GM21390 (cell line): Measurements from ENCODE around the gene TMEM198.

Source experiments
- ATAC-seq: cut with Tn5 transposase; IDR thresholded peaks from one replicate; pipeline ENCODE4 v1.9.1; 2021; ENCODE audit not compliant: unreplicated experiment

TMEM198 gene

GRCh38 chr2:219543596-219544358 lies at the start of gene TMEM198, which contains the start of gene CHPF:
TSS of gene TMEM198 (plus strand) at chr2:219544028. CDS start at chr2:219544728, 700 bp downstream.
TSS of gene CHPF (minus strand) at chr2:219543809. CDS start at chr2:219543538, 271 bp downstream.
- ATAC-seq, result peak; percentile 73

- no peak for ATAC-seq
Observed at GRCh38 chr2:219494952-219495530, 48.8 kb upstream of the TMEM198 start.

GRCh38 chr2:219495531-219496122 lies 48.2 kb upstream of the TMEM198 start:
- ATAC-seq, result no peak

DNA sequence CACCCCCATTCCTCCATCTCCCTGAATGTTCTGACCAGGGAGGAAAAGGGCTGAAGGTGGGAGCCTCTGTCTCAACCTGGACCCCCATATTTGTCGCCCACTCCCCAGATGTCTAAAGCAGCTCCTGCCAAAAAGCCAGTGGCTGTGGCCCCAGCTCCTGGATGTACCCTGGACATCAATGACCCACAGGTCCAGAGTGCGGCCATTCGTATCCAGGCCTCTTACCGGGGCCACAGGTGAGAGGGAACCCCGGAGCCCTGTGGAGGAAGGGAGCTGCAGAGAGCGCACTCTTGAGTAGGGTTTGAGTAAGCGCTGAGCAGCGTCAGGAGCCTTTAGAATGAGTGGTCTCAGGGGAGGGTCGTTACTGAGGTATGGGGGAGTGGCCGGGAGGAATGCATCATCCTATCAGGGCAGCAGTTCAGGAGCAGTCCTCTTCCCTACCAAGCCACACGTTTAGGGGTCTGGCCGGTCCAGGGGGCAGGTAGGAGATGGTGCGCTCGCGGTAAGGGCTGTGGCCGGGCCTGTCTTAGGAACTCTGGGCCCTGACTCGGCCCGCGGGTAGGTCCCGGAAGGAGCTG lies 47.5 kb upstream of the TMEM198 start:
- no peak for ATAC-seq

GRCh38 chr2:219496825-219497494 lies 46.9 kb upstream of the TMEM198 start:
- no peak for ATAC-seq

DNA sequence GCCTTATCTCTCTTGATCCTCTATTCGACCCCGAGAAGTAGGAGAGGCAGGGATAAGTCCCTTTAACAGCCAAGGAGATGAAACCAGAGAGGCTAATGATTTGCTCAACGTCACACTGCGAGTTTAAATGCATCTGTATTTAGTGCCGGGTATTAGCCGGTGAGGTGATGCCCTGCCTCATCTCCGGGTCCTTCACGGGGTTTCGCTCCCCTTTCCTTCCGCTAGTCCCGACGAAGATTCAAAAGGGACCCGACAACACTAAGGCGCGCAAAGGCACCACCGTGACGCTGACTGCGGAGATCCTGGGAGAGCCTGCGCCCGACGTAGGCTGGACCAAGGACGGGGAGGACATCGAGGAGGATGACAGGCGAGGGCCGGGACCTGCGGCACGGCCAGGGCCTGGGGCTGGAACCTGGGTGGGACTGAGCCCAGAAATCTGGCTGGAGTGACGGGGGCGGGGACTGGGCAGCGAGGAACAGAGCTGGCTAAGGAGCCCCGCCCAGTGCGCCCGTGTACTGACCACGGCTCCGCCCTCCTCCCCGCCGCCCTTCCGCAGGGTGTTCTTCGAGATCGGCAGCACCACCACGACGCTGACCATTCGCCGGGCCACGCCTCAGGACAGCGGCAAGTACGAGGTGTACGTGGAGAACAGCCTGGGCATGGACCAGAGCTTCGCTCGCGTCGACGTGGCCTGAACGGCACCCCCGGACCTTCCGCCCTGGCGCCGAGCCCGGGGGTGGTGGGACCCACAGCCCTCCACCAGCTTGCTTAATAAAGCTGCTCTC lies 46.1 kb upstream of the TMEM198 start:
- ATAC-seq, result peak; percentile 11

DNA sequence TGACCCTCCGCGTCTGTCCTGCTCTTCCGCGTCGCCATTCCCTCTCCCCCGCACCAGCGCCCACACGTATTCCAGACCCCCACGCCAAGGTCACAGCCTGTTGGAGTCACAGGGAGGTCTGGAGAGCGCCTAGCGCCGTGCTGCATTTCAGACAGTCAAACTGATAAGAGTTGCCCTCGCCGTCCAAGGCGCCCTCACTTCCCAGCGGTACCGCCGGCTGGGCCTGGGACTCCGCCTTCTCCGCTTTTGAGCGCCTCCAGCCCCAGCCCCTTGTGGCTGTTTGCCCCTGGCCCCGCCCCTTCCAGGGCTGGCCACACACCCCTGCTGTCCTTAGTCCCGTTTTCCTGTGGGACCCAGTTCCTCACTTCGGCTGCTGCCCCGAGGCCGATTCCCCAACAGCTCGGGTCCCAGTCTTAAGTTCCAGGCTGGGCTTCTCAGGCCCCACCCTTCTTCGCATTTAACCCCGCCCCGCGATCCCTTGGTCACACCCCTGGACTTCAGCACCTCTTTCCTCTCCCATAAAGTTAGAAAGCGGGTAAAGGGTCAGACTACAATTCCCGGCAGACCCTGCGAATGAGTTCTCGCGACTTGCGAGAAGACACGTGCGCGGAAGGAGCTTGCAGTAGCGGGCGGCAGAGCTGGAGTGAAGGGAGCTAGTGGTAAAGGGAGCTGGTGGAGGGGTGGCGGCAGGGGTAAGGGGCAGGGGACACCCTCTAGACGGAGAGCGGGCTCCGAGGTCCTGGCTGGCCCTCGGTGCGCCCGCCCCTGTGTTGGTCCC lies 45.4 kb upstream of the TMEM198 start, which contains the start of gene GMPPA:
Gene GMPPA, plus strand, starts transcription at position 612 of the 778 bp plus-strand sequence. CDS start 1,085 bp downstream, outside the sequence.
- peak; percentile 95 for ATAC-seq

GRCh38 chr2:219499058-219499307 lies 44.8 kb upstream of the TMEM198 start:
- no peak for ATAC-seq

DNA sequence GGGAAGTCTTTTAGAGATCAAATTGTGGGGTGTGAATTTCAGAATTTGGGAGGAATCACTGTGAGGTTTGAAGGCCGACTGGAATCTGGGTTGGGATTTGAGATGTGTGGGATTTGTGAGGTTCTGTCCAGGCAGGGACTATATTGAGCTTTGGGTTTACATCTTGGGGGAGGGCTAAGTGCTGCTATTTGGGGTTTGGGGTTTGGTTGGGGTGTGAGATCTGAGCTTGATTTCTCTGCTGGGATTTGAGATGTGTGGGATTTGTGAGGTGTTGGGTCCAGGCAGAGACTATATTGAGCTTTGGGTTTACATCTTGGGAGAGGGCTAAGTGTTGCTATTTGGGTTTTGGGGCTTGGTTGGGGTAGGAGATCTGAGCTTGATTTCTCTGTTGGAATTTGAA lies 44.3 kb upstream of the TMEM198 start:
- no peak for ATAC-seq

GRCh38 chr2:219500135-219500534 lies 43.7 kb upstream of the TMEM198 start:
- ATAC-seq, result no peak

DNA sequence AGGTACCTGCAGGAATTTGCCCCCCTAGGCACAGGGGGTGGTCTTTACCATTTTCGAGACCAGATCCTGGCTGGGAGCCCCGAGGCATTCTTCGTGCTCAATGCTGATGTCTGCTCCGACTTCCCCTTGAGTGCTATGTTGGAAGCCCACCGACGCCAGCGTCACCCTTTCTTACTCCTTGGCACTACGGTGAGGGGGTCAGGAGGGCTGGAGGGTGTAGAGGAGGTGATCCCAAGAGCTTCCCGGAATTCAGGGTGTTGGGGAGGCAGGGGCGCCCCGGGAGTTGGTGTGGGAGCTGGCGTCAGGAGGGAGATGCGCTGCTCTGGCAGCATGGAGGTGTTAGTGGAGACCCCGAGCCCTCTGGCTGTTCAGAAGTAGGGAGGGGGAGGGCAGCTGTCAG lies 42.0 kb upstream of the TMEM198 start:
- ATAC-seq, result no peak

DNA sequence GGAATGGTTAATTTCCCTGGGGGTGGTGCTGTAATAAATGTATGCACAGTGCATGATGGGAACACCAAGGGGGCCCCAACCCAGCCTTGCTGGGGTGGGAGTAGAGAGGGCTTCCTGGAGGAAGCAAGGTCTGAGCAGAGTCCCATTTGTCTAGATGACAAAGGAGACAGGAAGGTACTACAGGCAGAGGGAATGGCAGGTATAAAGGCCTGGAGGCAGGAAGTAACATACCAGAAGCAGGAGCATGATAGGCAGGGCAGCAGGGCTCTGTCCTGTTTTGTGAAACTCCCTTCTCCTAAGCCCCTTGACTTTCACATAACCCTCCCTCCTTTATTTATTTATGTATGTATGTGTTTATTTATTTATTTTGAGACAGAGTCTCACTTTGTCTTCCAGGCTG lies 41.2 kb upstream of the TMEM198 start:
- ATAC-seq, result no peak

DNA sequence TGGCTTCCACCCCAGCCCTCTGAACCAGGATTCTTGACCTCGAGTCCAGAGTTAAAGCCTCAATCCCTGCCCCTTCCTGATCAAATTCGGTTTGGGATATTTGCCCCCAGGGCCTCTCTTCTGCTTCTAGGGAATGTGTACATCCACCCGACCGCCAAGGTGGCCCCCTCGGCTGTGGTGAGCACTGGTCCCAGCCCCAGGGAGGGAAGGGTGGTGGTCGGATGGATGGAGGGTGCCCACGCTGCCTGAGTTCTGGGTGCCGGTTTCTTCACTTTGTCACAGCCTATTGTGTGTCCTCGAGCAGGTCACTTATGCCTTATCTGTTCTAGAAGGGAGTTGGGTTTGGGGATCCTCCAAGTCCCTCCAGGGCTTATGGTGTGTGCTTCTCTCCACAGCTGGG lies 38.2 kb upstream of the TMEM198 start:
- no peak for ATAC-seq

DNA sequence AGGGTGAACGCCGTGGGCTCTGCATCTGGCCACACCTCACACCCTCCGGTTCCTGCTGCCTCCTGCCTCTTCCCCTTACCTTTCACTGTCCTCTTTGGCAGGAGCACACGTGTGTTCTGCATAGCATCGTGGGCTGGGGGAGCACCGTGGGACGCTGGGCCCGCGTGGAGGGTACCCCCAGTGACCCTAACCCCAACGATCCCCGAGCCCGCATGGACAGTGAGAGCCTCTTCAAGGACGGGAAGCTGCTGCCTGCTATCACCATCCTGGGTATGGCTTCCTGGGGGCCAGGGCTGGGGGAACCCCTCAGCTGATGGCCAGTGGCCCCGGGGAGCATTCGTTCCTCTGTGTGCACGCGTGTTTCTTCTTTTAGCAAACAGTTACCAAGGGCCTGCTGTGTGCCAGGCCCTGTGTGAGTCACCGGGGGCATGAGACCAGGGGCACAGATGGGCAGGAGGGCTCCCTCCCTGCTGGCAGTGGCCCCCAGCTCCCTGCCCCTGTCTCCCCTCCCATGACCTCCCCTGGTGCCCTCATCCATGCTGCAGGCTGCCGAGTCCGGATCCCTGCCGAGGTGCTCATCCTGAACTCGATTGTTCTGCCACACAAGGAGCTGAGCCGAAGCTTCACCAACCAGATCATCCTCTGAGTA lies 37.6 kb upstream of the TMEM198 start:
- no peak for ATAC-seq

GRCh38 chr2:219506802-219507526 lies 36.9 kb upstream of the TMEM198 start:
- no peak for ATAC-seq

- no peak for ATAC-seq
Observed at GRCh38 chr2:219507581-219508443, 36.0 kb upstream of the TMEM198 start.

DNA sequence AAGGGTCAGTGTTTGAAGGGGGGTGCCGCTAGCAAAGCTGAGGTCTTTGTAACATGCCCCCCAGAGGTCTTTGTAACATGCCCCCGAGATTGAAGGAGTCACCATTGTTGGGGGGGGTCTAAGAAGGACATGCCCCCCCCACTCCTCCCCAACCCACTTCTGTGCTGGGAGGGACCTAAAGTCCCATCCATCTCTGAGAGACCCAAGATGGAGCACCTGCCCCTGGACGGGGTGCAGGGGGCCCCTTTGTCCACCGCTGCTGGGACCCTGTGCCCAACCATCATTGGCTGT lies 35.4 kb upstream of the TMEM198 start:
- no peak for ATAC-seq
